ENCODE data around the gene VAV1. TPM values are rescaled to one million over a fixed set of nuclear protein-coding genes. Genes with fewer than 3 reads are reported as not detected.

VAV1 gene
- total and polyA plus RNA-seq, 10 of the 15 experiments (the other 5 are each of a cell fraction or from before 2014, with no cell fraction given) = 1.6 to 76.8 (median 40.7) TPM

GRCh38 chr19:6744381-6745301, 27.9 kb upstream of the VAV1 start:
- Histone ChIP-seq H3K9ac (ENCODE audit: control insufficient read depth, insufficient read depth, low read length) (no peak overlapping the region), H3K27me3 (replicated peaks in 1 of 2; ENCODE audit: control insufficient read depth in 2 of 2, insufficient read depth in 2 of 2, low read length in 1 of 2) (no peaks in the 10 kb centered on the region), H3K4me1 (ENCODE audit: control insufficient read depth, insufficient read depth, low read length) (peaks cover 5% of the 10 kb centered on the region; the same call in 1 of the 2 replicates), H2AFZ (ENCODE audit: control insufficient read depth, low read depth, low read length) (no peak overlapping the region), H3K9me3 (replicated peaks; ENCODE audit: control insufficient read depth, insufficient read depth, low read length) (no peaks in the 10 kb centered on the region), H3K36me3 (ENCODE audit: control insufficient read depth in 2 of 2, insufficient read depth in 2 of 2, low read length in 1 of 2) (peaks cover 14 to 15% of the 10 kb centered on the region in 2 experiments), H3K79me2 (ENCODE audit: control insufficient read depth, insufficient read depth, low read length) (peaks cover 22% of the 10 kb centered on the region), H3K4me3 (no peak overlapping the region), H3K27ac (ENCODE audit: control insufficient read depth, insufficient read depth) (no peak overlapping the region), H3K4me2 (ENCODE audit: control insufficient read depth, insufficient read depth) (no peak overlapping the region), H4K20me1 (ENCODE audit: control insufficient read depth, insufficient read depth) (no peaks in the 10 kb centered on the region)
- no peak for TF ChIP-seq KAT2A (conservative IDR thresholded peaks at IDR 0.05; ENCODE audit: control insufficient read depth, low read depth, low read length)
- TF ChIP-seq RCOR1 (conservative IDR thresholded peaks at IDR 0.05; ENCODE audit: low read depth, low read length) = no peak
- TF ChIP-seq SRF (IDR thresholded peaks at IDR 0.05; ENCODE audit: low read depth in 2 of 2, low read length in 2 of 2) = no peak
- no peak for TF ChIP-seq STAT1 (conservative IDR thresholded peaks at IDR 0.05)
- TF ChIP-seq KLF5 (IDR thresholded peaks at IDR 0.05; ENCODE audit: partially characterized antibody) = no peak
- TF ChIP-seq CHD2 (IDR thresholded peaks at IDR 0.05; ENCODE audit: borderline replicate concordance, low read depth, low read length) = no peak
- no peak for TF ChIP-seq CBX5 (IDR thresholded peaks at IDR 0.05; ENCODE audit: low read depth)
- TF ChIP-seq ZBTB33 (IDR thresholded peaks at IDR 0.05) = no peak
- no peak for TF ChIP-seq NFXL1 (IDR thresholded peaks at IDR 0.05; ENCODE audit: borderline replicate concordance)
- no peak for TF ChIP-seq CEBPB (IDR thresholded peaks at IDR 0.05; ENCODE audit: borderline replicate concordance in 1 of 2, low read depth in 2 of 2, low read length in 2 of 2)
- no peak for TF ChIP-seq NR2C1 (IDR thresholded peaks at IDR 0.05)
- no peak for TF ChIP-seq ZBTB4 (CRISPR knock-in tag; IDR thresholded peaks at IDR 0.05)
- no peak for TF ChIP-seq POU2F2 (IDR thresholded peaks at IDR 0.05; ENCODE audit: borderline replicate concordance, low read depth, low read length)
- TF ChIP-seq SPI1 (IDR thresholded peaks at IDR 0.05; ENCODE audit: borderline replicate concordance, insufficient read depth, low read depth, low read length) = no peak
- TF ChIP-seq NR2F1 (conservative IDR thresholded peaks at IDR 0.05) = no peak
- TF ChIP-seq TCF12 (IDR thresholded peaks at IDR 0.05; ENCODE audit: low read depth, low read length) = no peak
- ChIA-PET CTCF (interaction anchor here (1.3 kb wide), 1 partner anchor 12 kb away, joined by 3 read pairs; no protein-coding TSS in a partner anchor), RAD21 (ENCODE audit: unreplicated experiment) (interaction anchor here (1.6 kb wide), 1 partner anchor 28 kb away, joined by 4 read pairs; the partner anchor contains the start of gene VAV1), POLR2A (interaction anchor here (0.9 kb wide), 1 partner anchor 55 kb away, joined by 4 read pairs; no protein-coding TSS in a partner anchor), SMC1A (ENCODE audit: uncharacterized antibody, unreplicated experiment) (interaction anchor here (1.0 kb wide), 1 partner anchor 234 kb away, joined by 3 read pairs; no protein-coding TSS in a partner anchor)
- intact Hi-C loops (cut with micrococcal nuclease; ENCODE audit: unreplicated experiment) (no loop called here), in situ Hi-C loops (cut with MboI) (no loop called here)
- no TSS peak for BruUV-seq (replicated peaks)
- DNase-seq (ENCODE audit: low read depth, low spot score) (no peak), FAIRE-seq (no peak), ATAC-seq (no peak)
- WGBS (ENCODE audit: insufficient coverage, insufficient replicate concordance, low lambda C conversion rate, missing lambda C conversion rate) = 91% methylated on average over 35 of the region's 41 CpGs

Data from GM12878 (cell line).